OCI-M2 (cell line): ENCODE data around the gene HABP4.

ENCODE experiments used
- DNase-seq: peaks from one replicate; lab custom pipeline; 2025; ENCODE audit not compliant: unreplicated experiment; lab: John Stamatoyannopoulos, UW

The HABP4 gene

DNA sequence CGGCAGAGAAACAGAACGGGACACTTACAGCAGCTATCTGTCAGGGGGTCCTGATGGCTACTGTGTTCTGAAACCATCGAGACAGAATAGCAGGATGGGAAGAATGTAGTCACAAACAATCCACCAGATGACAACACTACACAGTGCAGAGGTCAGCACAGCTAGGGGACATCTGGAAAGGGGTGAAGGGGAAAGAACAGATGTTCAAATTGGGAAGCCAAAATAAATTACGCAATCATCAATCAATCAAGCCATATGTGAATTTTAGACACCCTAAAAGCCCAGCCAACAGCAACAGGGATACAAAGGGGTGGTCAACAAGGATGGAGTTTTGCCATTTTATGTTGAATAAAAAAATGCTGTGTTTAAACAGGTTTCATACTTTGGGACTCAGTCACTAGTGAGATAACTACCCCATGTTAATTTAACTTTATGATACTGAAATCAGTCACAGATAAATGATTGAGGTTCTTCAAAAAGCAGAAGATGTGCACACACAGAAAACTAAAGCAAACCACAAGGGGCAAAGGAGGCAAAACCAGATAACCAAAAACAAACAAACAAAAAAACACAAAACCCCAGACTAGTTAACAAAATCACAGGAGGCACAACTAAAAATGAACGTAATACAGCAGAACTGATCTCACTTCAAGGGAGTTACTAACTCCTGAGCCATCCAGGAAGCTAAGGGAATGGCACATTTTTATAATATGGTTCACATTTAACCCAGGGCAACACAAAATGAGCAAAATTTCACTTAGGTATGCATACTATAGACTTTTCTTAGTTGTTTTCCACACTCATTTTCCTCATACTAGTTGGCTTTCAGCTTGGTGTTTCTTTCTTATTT is 65.9 kb downstream of the HABP4 start:
- DNase-seq, result no peak

DNA sequence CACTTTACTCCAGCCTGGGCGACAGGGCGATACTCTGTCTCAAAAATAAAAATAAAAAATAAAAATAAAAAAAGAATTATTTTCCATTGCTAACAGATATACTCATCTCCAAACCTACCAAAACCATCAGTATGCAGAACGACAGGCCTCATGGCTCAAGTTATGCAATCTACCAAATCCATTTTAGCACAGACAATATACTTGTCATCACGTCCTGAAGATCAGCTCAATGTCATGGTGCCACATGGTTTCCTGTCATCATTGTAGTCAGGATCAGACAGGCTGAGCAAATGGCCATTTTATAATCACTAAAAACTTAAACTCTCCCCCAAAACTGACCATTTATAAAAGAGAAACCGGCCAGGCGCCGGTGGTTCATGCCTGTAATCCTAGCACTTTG is 69.1 kb downstream of the HABP4 start:
- DNase-seq, result no peak

DNA sequence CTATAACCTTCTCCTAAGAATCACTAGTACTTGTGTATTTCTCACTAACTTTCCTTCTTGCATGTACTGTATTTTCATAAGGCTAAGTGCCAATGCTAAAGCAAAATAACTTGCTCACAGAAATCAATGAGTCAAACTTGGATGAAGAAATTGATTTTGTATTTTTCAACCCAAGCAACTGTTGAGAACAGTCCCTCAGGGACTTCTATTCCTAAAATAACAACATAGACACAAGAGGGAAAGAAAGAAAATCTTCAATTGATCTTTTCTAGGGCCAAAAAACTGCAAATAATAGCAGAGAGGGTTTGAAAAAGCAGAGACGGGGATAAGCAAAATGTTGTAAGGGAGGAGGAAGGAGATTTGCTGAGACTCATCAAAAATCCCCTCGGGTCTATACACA is 69.8 kb downstream of the HABP4 start:
- no peak for DNase-seq

DNA sequence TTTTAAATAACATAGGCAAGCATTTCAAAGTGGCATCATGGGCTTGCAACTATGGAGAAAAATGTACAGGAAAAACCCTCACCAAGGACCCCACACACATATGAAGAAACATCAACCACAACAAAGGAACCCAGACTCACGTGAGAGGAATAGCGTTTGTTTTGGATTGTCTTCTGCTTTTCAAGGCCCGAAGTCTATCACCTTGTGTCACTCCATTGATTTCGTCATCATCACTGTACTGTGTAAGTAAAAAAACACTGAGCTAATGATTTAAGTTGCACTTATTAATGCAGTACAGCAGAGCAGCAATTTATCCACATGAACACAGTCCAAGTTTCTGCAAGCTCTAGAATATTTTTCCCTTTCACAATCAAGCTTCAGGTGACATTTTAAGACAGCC is 72.4 kb downstream of the HABP4 start:
- no peak for DNase-seq

DNA sequence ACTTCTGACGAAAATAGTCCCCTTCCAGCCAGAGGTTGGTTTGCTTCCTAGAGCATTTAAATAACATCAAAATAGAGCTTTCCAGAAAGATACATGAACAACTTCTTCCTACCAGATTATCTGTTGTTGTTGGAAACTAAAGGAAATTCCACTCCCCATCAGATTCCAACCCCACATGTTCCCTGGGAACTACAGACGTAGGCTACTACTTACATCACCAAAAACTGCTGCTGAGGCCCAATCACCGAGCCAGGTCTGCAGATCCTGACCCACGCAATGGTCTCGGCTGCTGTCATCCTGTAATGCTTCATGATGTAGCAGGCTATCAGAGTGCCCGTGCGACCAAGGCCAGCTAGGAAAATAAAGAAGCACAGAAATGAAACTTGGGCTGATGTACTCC is 73.4 kb downstream of the HABP4 start:
- no peak for DNase-seq

DNA sequence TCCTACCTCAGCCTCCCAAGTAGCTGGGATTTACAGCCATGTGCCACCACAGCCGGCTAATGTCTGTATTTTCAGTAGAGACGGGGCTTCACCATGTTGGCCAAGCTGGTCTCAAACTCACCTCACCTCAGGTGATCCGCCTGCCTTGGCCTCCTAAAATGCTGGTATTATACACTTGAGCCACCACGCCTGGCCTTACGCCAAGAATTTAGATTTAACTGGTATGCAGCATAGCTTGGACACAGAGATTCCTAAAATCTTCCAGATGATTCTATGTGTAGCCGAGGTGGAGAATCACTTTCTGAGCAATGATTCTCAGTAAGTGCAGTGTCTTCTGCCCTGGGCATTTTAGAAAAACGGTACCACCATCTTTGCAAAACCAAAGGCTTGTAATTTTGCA is 74.1 kb downstream of the HABP4 start:
- no peak for DNase-seq

DNA sequence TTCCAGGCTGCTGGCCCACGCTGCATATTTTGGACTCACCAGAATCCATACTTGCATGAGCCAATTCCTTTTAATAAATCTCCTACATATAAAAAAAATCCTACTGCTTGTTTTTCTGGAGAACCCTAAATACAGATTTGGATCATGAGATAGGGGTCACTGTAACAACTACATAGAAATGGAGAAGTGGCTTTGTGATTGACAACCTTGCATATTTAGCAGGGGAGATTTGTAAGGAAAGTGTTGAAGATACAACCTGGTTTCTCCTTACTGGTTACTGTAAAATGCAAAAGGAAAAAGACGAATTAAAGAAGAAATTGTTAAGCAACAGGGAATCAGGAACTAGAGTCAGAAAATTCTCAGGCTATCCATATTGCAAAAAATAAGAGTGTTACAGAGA is 74.8 kb downstream of the HABP4 start:
- no peak for DNase-seq

DNA sequence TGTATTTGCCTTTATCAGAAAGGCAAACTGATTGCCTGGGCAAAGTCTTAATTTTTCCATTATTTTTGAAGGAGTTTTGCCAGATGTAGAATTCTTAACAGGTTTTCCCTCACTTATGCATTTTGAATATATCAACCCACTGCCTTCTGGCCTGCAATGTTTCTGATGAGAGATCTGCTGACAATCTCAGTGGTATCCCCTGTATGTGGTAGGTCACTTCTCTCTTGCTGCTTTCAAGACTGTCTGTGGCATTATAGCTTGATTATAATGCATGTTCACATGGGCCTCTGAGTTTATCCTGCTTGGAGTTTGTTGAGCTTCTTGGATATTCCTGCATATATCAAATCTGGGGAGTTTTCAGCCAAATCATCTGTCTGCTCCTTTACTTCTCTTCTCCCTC is 82.2 kb downstream of the HABP4 start:
- no peak for DNase-seq

DNA sequence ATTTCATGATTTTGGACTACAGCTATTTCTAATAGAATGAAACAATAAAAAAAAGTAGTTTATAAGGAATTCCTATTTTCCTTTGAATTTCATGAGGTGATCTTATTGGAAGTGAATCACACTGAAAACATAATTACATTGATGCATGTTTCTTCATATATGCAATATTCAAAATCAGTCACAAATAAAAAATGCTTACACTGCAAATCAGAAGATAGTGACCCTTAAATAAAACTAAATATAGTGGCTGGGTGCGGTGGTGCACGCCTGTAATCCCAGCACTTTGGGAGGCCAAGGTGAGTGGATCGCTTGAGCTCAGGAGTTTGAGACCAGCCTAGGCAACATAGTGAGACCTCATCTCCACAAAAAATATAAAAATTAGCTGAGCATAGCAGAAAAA is 90.1 kb downstream of the HABP4 start:
- no peak for DNase-seq
